Breast epithelium (tissue), 3 donors: ENCODE measurements around the gene SMARCAL1.

Experiments used
- POLR2A ChIP-seq: fragments of 450-650 bp; IDR thresholded peaks from one replicate; pipeline ENCODE4 v1.6.1; 2016; ENCODE audit warnings: antibody characterized with exemption, mild to moderate bottlenecking, moderate library complexity
- POLR2AphosphoS5 ChIP-seq, 3 donors: sonication (generic); formaldehyde crosslinking; IDR thresholded peaks; one replicate each; pipeline ENCODE4 v1.6.1; 2017; ENCODE audit warnings: antibody characterized with exemption in 3 of 3
- TF ChIP-seq, protein P1 (sequence below), 3 donors: fragments of 450-650 bp; IDR thresholded peaks; one replicate each; pipeline ENCODE4 v1.5.1; 2016 to 2017; ENCODE audit warnings: antibody characterized with exemption in 3 of 3, mild to moderate bottlenecking in 3 of 3, moderate library complexity in 3 of 3

- TF ChIP-seq, protein P1, sequence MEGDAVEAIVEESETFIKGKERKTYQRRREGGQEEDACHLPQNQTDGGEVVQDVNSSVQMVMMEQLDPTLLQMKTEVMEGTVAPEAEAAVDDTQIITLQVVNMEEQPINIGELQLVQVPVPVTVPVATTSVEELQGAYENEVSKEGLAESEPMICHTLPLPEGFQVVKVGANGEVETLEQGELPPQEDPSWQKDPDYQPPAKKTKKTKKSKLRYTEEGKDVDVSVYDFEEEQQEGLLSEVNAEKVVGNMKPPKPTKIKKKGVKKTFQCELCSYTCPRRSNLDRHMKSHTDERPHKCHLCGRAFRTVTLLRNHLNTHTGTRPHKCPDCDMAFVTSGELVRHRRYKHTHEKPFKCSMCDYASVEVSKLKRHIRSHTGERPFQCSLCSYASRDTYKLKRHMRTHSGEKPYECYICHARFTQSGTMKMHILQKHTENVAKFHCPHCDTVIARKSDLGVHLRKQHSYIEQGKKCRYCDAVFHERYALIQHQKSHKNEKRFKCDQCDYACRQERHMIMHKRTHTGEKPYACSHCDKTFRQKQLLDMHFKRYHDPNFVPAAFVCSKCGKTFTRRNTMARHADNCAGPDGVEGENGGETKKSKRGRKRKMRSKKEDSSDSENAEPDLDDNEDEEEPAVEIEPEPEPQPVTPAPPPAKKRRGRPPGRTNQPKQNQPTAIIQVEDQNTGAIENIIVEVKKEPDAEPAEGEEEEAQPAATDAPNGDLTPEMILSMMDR (IDR thresholded peaks at IDR 0.05) = no peak
- TF ChIP-seq POLR2AphosphoS5 (IDR thresholded peaks at IDR 0.05) = no peak
- TF ChIP-seq POLR2A = no peak
Measured at GRCh38 chr2:216477283-216478035, 65.2 kb downstream of the SMARCAL1 start.
